NCI-H146 (cell line): ENCODE measurements around the gene LIN28B.

ENCODE experiments used
- DNase-seq: peaks from one replicate; lab custom pipeline; 2025; lab: John Stamatoyannopoulos, UW

Gene LIN28B

GRCh38 chr6:105109955-105110895 lies 153.3 kb downstream of the LIN28B start:
- DNase-seq: no peak

- DNase-seq: no peak
Observed at GRCh38 chr6:105111105-105111504, 154.2 kb downstream of the LIN28B start.

GRCh38 chr6:105111871-105112270 lies 155.0 kb downstream of the LIN28B start:
- DNase-seq: no peak

GRCh38 chr6:105112577-105112976 lies 155.7 kb downstream of the LIN28B start:
- DNase-seq: no peak

GRCh38 chr6:105113422-105113821 lies 156.5 kb downstream of the LIN28B start:
- DNase-seq: no peak

- DNase-seq: no peak
Observed at GRCh38 chr6:105116150-105116549, 159.2 kb downstream of the LIN28B start.

- DNase-seq: no peak
Observed at GRCh38 chr6:105120570-105120969, 163.7 kb downstream of the LIN28B start.

GRCh38 chr6:105121981-105122380 lies 165.1 kb downstream of the LIN28B start:
- DNase-seq: no peak

- no peak for DNase-seq
Observed at GRCh38 chr6:105122717-105123116, 165.8 kb downstream of the LIN28B start.
